ENCODE measurements around the gene STEEP1.

DNA sequence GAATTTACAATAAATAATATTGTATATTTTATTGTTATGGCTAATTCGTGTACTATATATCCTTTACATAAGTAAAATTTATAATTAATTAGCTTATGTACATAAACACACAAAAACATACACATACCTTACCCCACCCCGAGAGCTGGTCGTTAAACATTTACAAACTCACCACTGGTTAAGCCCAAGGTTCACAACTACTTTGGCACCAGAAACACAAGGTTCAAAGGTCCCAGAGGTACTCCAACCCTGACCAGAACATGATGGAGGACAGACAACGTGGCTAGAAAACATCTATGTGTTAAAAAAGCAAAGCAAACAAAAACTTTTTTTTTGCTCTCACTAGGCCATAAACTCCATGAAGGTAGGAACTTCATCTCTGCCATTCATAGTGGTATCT is 59.3 kb downstream of the STEEP1 start:
- no peak for TF ChIP-seq POLR2A (IDR thresholded peaks at IDR 0.05)
- TF ChIP-seq, protein P1, sequence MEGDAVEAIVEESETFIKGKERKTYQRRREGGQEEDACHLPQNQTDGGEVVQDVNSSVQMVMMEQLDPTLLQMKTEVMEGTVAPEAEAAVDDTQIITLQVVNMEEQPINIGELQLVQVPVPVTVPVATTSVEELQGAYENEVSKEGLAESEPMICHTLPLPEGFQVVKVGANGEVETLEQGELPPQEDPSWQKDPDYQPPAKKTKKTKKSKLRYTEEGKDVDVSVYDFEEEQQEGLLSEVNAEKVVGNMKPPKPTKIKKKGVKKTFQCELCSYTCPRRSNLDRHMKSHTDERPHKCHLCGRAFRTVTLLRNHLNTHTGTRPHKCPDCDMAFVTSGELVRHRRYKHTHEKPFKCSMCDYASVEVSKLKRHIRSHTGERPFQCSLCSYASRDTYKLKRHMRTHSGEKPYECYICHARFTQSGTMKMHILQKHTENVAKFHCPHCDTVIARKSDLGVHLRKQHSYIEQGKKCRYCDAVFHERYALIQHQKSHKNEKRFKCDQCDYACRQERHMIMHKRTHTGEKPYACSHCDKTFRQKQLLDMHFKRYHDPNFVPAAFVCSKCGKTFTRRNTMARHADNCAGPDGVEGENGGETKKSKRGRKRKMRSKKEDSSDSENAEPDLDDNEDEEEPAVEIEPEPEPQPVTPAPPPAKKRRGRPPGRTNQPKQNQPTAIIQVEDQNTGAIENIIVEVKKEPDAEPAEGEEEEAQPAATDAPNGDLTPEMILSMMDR (IDR thresholded peaks at IDR 0.05), result no peak
- no peak for TF ChIP-seq POLR2AphosphoS5 (IDR thresholded peaks at IDR 0.05; ENCODE audit: insufficient read depth in 1 of 2, low read depth in 1 of 2)
